Naive thymus-derived CD8-positive, alpha-beta T cell (primary cell): Measurements from ENCODE around the gene TTBK1. TPM values are rescaled to one million over a fixed set of nuclear protein-coding genes. Genes with fewer than 3 reads are reported as not detected.

Experiments
- ATAC-seq, 2 donors: fragments of 150-1000 bp; cut with Tn5 transposase in 1 of 2; sonication (Bioruptor Pico), chemical (Tn5 transposase) in 1 of 2; 1 replicate in 1 of 2; 2 replicates in 1 of 2; pipeline ENCODE4 v1.10.0; 2021; ENCODE audit warnings: mild to moderate bottlenecking in 2 of 2, moderate library complexity in 2 of 2
- POLR2A ChIA-PET: fragments of 350-600 bp; sonication (Branson Sonifier 250); formaldehyde crosslinking; loops from one replicate; lab custom pipeline; 2021; ENCODE audit warnings: antibody characterized with exemption; lab: Charles Lee
- DNase-seq, 10 donors: peaks; one replicate each; pipeline versions ENCODE4 v3.0.0 to v3.0.0-alpha.2; 2020 to 2022
- H3K27ac Mint-ChIP-seq, 10 donors: one replicate each; pipeline ENCODE4 v1.8.0; 2020 to 2022; ENCODE audit warnings: mild to moderate bottlenecking in 10 of 10, mixed read lengths in 10 of 10, moderate library complexity in 4 of 10, inconsistent platforms in 1 of 10
- H3K27me3 Mint-ChIP-seq, 5 donors: one replicate each; pipeline ENCODE4 v1.8.0; 2021 to 2022; ENCODE audit warnings: mixed read lengths in 5 of 5
- H3K36me3 Mint-ChIP-seq, 3 donors: one replicate each; pipeline ENCODE4 v1.8.0; 2020 to 2022; ENCODE audit warnings: mixed read lengths in 3 of 3, mild to moderate bottlenecking in 2 of 3, inconsistent platforms in 1 of 3
- H3K4me1 Mint-ChIP-seq, 4 donors: one replicate each; pipeline ENCODE4 v1.8.0; 2021 to 2022; ENCODE audit warnings: mixed read lengths in 4 of 4
- H3K4me3 Mint-ChIP-seq, 10 donors: one replicate each; pipeline ENCODE4 v1.8.0; 2020 to 2022; ENCODE audit warnings: mild to moderate bottlenecking in 10 of 10, mixed read lengths in 10 of 10, moderate library complexity in 6 of 10, inconsistent platforms in 1 of 10
- H3K9me3 Mint-ChIP-seq, 9 donors: one replicate each; pipeline ENCODE4 v1.8.0; 2020 to 2022; ENCODE audit warnings: mixed read lengths in 9 of 9, mild to moderate bottlenecking in 3 of 9, inconsistent platforms in 1 of 9, moderate library complexity in 1 of 9
- polyA plus RNA-seq, 3 donors: library from polyadenylated mRNA; unstranded; fragments of 300-500 nt; fragmentation: Illumina TruSeq; gene quantifications; one replicate each; pipeline ENCODE4 v1.2.3, GENCODE V29; 2021
- total RNA-seq, 8 experiments: library from RNA in 2 of 8; stranded (reverse) in 2 of 8; gene quantifications; one replicate each; pipeline ENCODE4 v1.2.3 and lab custom pipeline; 2021 to 2026

The TTBK1 gene
- total and polyA plus RNA-seq, 5 experiments from 2014 or later: not detected

DNA sequence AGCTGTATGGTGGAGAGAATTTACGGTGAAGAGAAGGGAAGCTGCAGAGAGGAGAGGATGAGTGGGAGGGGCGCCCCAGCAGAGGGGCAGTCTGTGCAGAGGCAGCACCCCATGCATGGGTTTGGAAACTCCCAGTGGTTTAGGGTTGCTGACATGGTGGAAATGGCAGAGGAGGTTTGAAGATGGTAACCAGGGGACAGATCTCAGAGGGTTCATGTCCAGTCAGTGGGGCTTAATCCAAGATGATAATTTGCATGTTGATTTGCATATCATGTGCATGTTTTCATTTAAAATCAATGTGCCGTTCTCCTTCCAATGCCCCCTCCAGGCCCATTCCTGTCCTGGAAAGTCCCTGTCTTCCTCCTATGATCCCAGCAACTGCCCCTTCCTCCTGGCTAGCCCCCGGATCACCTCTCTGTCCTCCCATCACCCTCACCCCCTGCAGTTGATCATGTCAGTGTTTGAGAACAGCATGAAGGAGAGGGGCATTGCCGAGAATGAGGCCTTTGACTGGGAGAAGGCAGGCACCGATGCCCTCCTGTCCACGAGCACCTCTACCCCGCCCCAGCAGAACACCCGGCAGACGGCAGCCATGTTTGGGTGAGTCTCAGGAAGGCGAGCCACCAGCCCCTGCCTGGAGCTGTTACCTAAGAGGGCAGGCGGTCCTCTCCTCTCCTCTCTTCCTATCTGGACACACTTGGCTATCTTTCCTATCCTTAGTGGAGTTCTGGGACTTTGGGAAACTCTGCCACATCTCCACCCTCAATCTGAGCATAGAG lies 14.3 kb downstream of the TTBK1 start:
- peak in 1 of 10 donors; percentile 27 for DNase-seq
- no peak for ATAC-seq
- no peak overlapping the region for H3K4me3 Mint-ChIP-seq
- H3K27me3 Mint-ChIP-seq: peaks cover 11 to 60% (median 37%) of the 10 kb centered on the region in 5 donors
- peaks cover 0 to 3% (median 0%) of the 10 kb centered on the region in 4 donors for H3K4me1 Mint-ChIP-seq
- H3K27ac Mint-ChIP-seq: peak overlapping the region in 1 of 10 donors; percentile 33
- POLR2A ChIA-PET: no interaction called here
- no peaks in the 10 kb centered on the region for H3K36me3 Mint-ChIP-seq
- no peaks in the 10 kb centered on the region for H3K9me3 Mint-ChIP-seq

DNA sequence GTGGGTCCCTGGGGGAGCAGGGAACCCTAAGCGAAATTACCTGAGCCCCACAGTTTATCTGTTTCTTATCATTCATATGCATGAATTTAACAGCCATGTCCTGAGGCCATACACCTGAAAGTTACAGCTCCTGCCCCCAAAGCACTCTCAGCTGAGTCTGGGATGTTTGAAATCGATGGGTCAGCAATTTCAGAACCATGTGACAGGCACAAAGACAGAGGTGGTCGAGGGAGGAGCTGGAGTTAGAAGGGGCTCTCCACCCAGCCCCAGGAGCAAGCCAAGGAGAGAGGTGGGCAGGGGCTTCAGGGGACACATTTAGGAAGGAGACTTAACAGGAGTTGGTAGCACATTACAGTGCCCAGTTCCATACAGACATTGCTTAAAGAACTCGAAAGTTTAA lies 14.9 kb downstream of the TTBK1 start:
- H3K27me3 Mint-ChIP-seq: peaks cover 9 to 54% (median 31%) of the 10 kb centered on the region in 5 donors
- ATAC-seq (no peak), DNase-seq (peak in 1 of 10 donors; percentile 15)
- H3K4me1 Mint-ChIP-seq: no peaks in the 10 kb centered on the region
- H3K9me3 Mint-ChIP-seq: no peaks in the 10 kb centered on the region
- no peak overlapping the region for H3K27ac Mint-ChIP-seq
- H3K4me3 Mint-ChIP-seq: no peak overlapping the region
- POLR2A ChIA-PET: no interaction called here
- no peaks in the 10 kb centered on the region for H3K36me3 Mint-ChIP-seq

DNA sequence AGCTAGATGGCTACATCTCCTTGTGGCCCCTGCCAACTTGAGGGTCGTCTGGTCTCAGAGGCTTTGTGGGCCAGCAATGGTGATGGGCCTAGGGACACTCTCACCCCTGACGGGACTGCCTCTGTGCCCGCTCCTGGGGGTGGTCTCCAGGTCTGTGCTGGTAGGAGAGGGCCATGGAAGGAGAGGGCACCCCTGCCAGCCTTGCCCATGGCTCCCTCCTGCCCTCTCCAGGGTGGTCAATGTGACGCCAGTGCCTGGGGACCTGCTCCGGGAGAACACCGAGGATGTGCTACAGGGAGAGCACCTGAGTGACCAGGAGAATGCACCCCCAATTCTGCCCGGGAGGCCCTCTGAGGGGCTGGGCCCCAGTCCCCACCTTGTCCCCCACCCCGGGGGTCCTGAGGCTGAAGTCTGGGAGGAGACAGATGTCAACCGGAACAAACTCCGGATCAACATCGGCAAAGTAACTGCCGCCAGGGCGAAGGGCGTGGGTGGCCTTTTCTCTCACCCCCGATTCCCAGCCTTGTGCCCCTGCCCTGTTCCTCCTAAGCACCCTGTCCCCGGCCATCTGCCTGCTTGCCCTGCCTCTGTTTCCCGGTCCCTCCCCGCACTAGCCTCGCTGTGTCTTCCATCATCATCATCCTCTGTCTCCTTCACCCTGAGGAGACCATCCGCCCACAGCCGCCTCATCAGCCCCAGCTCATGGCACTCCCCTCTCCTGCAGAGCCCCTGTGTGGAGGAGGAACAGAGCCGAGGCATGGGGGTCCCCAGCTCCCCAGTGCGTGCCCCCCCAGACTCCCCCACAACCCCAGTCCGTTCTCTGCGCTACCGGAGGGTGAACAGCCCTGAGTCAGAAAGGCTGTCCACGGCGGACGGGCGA lies 15.8 kb downstream of the TTBK1 start:
- H3K9me3 Mint-ChIP-seq: no peaks in the 10 kb centered on the region
- no peak overlapping the region for H3K27ac Mint-ChIP-seq
- H3K4me1 Mint-ChIP-seq: peaks cover 0 to 6% (median 4%) of the 10 kb centered on the region in 4 donors
- POLR2A ChIA-PET: interaction anchor here (1.2 kb wide), 1 partner anchor 123 kb away, joined by 5 read pairs; no protein-coding TSS in a partner anchor
- H3K4me3 Mint-ChIP-seq: no peak overlapping the region
- H3K36me3 Mint-ChIP-seq: no peaks in the 10 kb centered on the region
- ATAC-seq (no peak), DNase-seq (no peak)
- H3K27me3 Mint-ChIP-seq: peaks cover 8 to 45% (median 29%) of the 10 kb centered on the region in 5 donors

DNA sequence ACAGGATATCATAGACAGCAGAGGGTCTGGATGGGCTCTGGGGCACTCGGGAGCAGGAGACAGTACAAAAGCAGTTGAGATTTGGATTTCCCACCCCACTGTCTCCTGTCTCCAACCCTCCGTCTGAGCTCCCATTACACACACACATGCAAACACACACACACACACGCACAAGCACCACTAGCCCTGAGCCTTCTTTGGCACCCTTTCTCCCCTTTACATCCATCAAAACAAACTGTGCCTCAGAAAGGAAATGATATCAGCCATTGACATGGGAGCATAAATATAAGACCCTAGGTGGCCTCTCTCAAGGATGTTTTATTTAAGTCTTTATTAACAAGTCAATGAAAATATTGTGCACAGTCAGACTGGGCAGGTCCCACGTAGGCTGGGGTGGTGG lies 17.5 kb downstream of the TTBK1 start:
- peaks cover 7 to 33% (median 20%) of the 10 kb centered on the region in 5 donors for H3K27me3 Mint-ChIP-seq
- H3K9me3 Mint-ChIP-seq: no peaks in the 10 kb centered on the region
- no peak for DNase-seq
- H3K36me3 Mint-ChIP-seq: no peaks in the 10 kb centered on the region
- ATAC-seq: no peak
- peaks cover 0 to 6% (median 4%) of the 10 kb centered on the region in 4 donors for H3K4me1 Mint-ChIP-seq
- H3K27ac Mint-ChIP-seq: peak overlapping the region in 2 of 10 donors; percentile 56 to 61
- POLR2A ChIA-PET: no interaction called here
- H3K4me3 Mint-ChIP-seq: no peak overlapping the region

DNA sequence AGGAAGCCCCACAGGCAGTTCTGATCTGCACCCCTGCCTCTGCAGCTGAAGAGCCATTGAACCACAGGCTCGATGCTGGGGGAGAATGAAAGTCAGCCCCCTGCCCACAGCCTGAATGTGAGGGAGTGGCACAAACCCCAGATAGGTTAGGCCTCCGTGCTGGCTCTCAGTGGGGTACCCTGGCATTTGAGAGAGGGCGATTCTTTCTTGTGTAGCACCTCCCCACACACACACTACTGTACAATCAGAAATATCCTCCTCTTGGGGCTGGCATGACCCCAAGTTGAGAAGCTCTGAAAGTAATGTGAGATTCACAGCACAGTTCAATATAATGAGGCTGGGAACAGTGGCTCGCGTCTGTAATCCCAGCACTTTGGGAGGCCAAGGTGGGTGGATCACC lies 17.9 kb downstream of the TTBK1 start:
- ATAC-seq: no peak
- H3K36me3 Mint-ChIP-seq: no peaks in the 10 kb centered on the region
- POLR2A ChIA-PET: interaction anchor here (0.6 kb wide), 1 partner anchor 197 kb away, joined by 5 read pairs; no protein-coding TSS in a partner anchor
- peaks cover 0 to 6% (median 4%) of the 10 kb centered on the region in 4 donors for H3K4me1 Mint-ChIP-seq
- H3K27ac Mint-ChIP-seq: no peak overlapping the region
- no peak overlapping the region for H3K4me3 Mint-ChIP-seq
- no peaks in the 10 kb centered on the region for H3K9me3 Mint-ChIP-seq
- no peak for DNase-seq
- peaks cover 6 to 29% (median 19%) of the 10 kb centered on the region in 5 donors for H3K27me3 Mint-ChIP-seq

DNA sequence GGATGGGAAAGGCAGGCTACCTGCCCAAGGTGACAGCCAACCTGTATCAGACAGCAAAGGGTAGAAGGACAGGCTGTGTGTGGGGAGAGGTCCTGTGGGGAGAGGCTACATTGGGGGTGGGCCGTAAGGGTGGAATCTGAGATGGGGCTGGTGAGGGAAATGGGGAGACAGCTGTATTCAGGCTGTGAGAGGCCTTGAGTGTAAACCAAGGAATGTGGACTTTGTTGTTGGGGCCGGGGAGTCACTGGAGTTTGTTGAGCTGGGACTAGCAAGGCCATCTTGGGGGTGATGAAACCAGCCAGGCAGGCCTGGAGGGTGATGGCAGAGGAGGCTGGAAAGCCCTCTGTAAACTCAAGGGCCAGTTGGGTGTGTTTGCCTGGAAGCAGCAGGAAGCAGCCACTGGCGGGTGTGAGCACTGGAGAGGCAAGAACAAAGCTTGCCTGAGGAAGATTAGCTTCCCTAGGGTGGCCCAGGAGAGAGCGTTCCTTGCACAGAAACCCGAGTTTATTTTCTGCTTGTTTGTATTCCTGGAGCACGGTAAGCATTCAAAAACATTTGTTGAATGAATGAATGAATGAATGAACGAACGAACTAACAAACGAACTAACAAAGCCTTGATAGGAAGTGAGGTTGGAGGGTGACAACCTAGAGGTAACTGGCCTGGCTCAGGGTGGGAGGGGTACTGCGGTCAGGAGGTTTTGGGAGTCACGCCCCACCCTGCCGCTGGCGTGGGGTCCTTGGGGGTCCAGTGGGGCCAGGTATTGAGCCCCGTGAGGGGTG lies 18.9 kb downstream of the TTBK1 start:
- ATAC-seq (no peak), DNase-seq (no peak)
- Mint-ChIP-seq H3K4me1 (peaks cover 0 to 6% (median 4%) of the 10 kb centered on the region in 4 donors), H3K4me3 (no peak overlapping the region), H3K27ac (peak overlapping the region in 1 of 10 donors; percentile 52), H3K36me3 (no peaks in the 10 kb centered on the region), H3K9me3 (no peaks in the 10 kb centered on the region), H3K27me3 (peaks cover 4 to 23% (median 13%) of the 10 kb centered on the region in 5 donors)
- POLR2A ChIA-PET: interaction anchor here (0.6 kb wide), 1 partner anchor 179 kb away, joined by 3 read pairs; no protein-coding TSS in a partner anchor

DNA sequence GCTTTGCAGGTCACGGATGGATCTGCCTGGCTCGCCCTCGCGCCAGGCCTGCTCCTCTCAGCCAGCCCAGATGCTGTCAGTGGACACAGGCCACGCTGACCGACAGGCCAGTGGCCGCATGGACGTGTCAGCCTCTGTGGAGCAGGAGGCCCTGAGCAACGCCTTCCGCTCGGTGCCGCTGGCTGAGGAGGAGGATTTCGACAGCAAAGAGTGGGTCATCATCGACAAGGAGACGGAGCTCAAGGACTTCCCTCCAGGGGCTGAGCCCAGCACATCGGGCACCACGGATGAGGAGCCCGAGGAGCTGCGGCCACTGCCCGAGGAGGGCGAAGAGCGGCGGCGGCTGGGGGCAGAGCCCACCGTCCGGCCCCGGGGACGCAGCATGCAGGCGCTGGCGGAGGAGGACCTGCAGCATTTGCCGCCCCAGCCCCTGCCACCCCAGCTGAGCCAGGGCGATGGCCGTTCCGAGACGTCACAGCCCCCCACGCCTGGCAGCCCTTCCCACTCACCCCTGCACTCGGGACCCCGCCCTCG lies 19.6 kb downstream of the TTBK1 start:
- Mint-ChIP-seq H3K27me3 (peaks cover 3 to 17% (median 7%) of the 10 kb centered on the region in 5 donors), H3K36me3 (no peaks in the 10 kb centered on the region), H3K4me1 (peaks cover 0 to 6% (median 4%) of the 10 kb centered on the region in 4 donors), H3K9me3 (no peaks in the 10 kb centered on the region), H3K4me3 (no peak overlapping the region), H3K27ac (peak overlapping the region in 1 of 10 donors; percentile 6)
- DNase-seq (no peak), ATAC-seq (no peak)
- POLR2A ChIA-PET: no interaction called here

GRCh38 chr6:43263314-43264178 lies 20.3 kb downstream of the TTBK1 start:
- POLR2A ChIA-PET: interaction anchor here (0.5 kb wide), 1 partner anchor 241 kb away, joined by 4 read pairs; no protein-coding TSS in a partner anchor
- Mint-ChIP-seq H3K9me3 (no peaks in the 10 kb centered on the region), H3K36me3 (no peaks in the 10 kb centered on the region), H3K27me3 (peaks cover 3 to 11% (median 3%) of the 10 kb centered on the region in 5 donors), H3K27ac (peak overlapping the region in 4 of 10 donors; percentile 6 to 70 (median 64)), H3K4me1 (peaks cover 0 to 6% (median 4%) of the 10 kb centered on the region in 4 donors), H3K4me3 (no peak overlapping the region)
- peak; percentile 49 to 86 (median 66) for DNase-seq
- peak; percentile 95 to 100 for ATAC-seq

- no peak overlapping the region for H3K4me3 Mint-ChIP-seq
- DNase-seq (no peak), ATAC-seq (no peak)
- POLR2A ChIA-PET: no interaction called here
- H3K9me3 Mint-ChIP-seq: no peaks in the 10 kb centered on the region
- peaks cover 4 to 17% (median 6%) of the 10 kb centered on the region in 4 donors for H3K4me1 Mint-ChIP-seq
- peaks cover 3 to 9% (median 4%) of the 10 kb centered on the region in 5 donors for H3K27me3 Mint-ChIP-seq
- no peak overlapping the region for H3K27ac Mint-ChIP-seq
- no peaks in the 10 kb centered on the region for H3K36me3 Mint-ChIP-seq
Observed at GRCh38 chr6:43264599-43265145, 21.4 kb downstream of the TTBK1 start.

DNA sequence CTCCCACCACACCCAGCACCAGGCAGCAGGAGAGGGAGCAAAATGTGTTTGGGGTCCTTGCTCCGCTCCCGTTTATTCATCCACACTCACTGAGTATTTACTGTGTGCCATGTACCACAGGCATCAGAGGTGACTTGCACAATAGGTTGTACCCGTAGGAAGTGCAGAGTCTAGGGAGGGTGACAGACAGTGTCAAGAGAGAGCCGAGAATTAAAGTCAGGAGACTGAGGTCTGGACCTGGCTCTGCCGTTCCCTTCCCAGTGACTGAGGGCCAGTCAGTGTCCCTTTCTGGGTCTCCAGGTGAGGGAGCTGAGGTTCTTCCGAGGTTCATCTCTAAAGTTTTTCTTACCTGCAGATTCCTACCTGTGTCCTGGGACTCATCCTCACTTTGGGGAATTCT lies 22.3 kb downstream of the TTBK1 start:
- Mint-ChIP-seq H3K4me3 (no peak overlapping the region), H3K9me3 (no peaks in the 10 kb centered on the region), H3K27me3 (peaks cover 4 to 17% (median 7%) of the 10 kb centered on the region in 5 donors), H3K27ac (no peak overlapping the region), H3K4me1 (peaks cover 5 to 24% (median 12%) of the 10 kb centered on the region in 4 donors), H3K36me3 (no peaks in the 10 kb centered on the region)
- DNase-seq (no peak), ATAC-seq (no peak)
- POLR2A ChIA-PET: no interaction called here
